Measurements from ENCODE around the gene BCOR. TPM values are rescaled to one million over a fixed set of nuclear protein-coding genes. Genes with fewer than 3 reads are reported as not detected.

The BCOR gene
- total RNA-seq, 2 donors from 2014 or later, result 24.7 to 29.1 TPM

DNA sequence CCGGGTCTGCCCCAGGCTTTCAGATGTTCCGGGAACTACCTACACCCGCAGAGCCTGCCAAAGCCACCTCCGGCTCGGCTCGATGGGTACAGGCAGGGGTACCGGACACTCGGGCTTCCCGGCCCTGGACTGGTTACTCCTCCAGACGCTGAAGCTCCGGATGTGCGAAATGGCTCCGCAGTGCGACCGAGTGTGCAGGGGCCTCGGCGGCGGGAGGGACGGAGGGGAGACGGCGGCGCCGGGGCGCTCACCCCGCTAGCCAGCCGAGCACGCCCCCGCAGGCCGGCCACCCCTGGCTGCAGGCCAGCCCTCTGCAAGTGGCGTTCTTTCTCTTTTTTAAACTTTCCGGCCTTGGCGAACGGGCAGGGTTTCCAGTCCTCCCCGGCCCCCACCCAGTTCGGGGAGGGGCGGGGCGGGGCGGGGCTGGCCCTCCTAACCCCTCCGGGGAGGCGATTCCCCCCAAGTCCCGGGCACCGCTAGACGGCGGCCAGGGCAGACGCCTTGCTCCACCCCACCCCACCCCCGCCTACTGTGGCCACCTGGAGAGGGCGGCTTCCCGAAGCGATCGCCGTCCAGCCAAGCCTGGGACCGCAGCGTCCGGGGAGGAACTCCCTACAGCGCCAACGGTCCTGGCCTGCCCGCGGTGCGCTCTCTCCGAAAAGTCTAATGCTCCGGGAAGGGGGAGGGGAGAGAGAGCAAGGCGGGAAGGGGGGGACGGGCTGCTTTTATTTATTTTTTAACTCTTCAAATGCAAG is 7.5 kb downstream of the BCOR start:
- no peaks in the 10 kb centered on the region for H3K9me3 ChIP-seq (ENCODE audit: control insufficient read depth, low read length, poor library complexity, severe bottlenecking)
- Mint-ChIP-seq H3K4me3 (peak overlapping the region; percentile 88), H3K36me3 (ENCODE audit: low read depth) (no peaks in the 10 kb centered on the region), H3K27ac (no peak overlapping the region), H3K27me3 (no peaks in the 10 kb centered on the region), H3K4me1 (peaks cover 44% of the 10 kb centered on the region)
- DNase-seq (no peak), ATAC-seq (peak; percentile 20)

DNA sequence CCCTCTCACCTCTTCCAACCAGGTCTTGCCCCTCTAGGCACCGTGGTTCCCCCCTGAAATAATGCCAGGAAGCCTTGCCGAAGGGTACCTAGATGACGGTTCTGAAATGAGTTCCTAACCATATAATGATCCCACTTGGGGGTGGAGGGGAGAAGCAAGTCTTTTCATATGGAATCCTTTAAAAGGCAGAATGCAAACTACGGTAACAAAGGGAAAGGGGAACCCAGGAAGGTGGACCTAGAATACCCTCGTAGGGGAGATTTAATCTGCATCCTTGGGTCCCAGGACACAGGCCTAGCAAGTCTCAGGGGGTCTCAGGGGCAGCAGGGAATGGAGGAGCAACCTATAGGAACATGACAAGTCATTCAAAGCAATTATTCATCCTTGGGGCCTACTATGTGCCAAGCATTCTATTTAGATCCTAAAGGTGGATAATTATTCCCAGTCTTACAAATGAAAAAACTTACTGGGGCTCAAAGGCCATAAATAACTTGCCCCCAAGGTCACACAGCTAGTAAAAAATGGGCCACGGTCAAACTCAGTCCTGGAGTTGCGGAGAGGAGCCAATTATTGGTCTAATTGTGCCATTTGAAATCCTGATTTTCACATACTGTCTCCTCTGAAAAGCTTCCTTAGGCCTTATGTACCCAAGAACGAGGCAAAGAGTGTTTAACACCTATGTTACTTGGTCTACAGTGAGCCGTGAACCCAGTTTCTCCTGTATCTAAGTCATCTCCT is 8.8 kb downstream of the BCOR start:
- Mint-ChIP-seq H3K4me3 (peak overlapping the region; percentile 83), H3K4me1 (peaks cover 42% of the 10 kb centered on the region), H3K27me3 (no peaks in the 10 kb centered on the region), H3K27ac (no peak overlapping the region), H3K36me3 (ENCODE audit: low read depth) (no peaks in the 10 kb centered on the region)
- DNase-seq (no peak), ATAC-seq (no peak)
- H3K9me3 ChIP-seq (ENCODE audit: control insufficient read depth, low read length, poor library complexity, severe bottlenecking), result no peaks in the 10 kb centered on the region

DNA sequence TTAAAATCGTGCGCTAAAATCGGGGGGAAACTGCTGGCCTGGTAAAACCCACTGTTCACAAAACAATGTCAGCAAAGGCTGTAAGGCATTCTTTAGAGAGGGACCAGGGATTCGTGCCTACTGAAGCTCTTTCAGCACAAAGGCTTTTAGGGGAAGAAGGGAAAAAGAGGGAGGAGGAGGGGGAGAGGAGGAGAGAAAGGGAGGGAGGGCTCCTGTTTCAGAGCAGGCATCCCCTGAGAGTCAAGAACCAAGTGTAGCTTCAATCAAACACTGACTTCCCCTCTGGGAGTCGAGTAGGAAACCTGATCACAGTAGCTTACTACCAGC is 9.5 kb downstream of the BCOR start:
- Mint-ChIP-seq H3K36me3 (ENCODE audit: low read depth) (no peaks in the 10 kb centered on the region), H3K27ac (no peak overlapping the region), H3K4me3 (no peak overlapping the region), H3K27me3 (no peaks in the 10 kb centered on the region), H3K4me1 (peaks cover 37% of the 10 kb centered on the region)
- DNase-seq (no peak), ATAC-seq (no peak)
- H3K9me3 ChIP-seq (ENCODE audit: control insufficient read depth, low read length, poor library complexity, severe bottlenecking), result no peaks in the 10 kb centered on the region

GRCh38 chrX:40087425-40088298 is 10.1 kb downstream of the BCOR start:
- Mint-ChIP-seq H3K27me3 (no peaks in the 10 kb centered on the region), H3K27ac (no peak overlapping the region)
- ATAC-seq, result no peak

GRCh38 chrX:40086569-40087335 is 11.0 kb downstream of the BCOR start:
- H3K9me3 ChIP-seq (ENCODE audit: control insufficient read depth, low read length, poor library complexity, severe bottlenecking), result no peaks in the 10 kb centered on the region
- H3K4me3 Mint-ChIP-seq, result peak overlapping the region; percentile 55

More at GRCh38 chrX:40087425-40088298, 10.1 kb downstream of the BCOR start:
- no peak for DNase-seq
- H3K36me3 Mint-ChIP-seq (ENCODE audit: low read depth), result no peaks in the 10 kb centered on the region
- H3K9me3 ChIP-seq (ENCODE audit: control insufficient read depth, low read length, poor library complexity, severe bottlenecking), result no peaks in the 10 kb centered on the region
- H3K4me1 Mint-ChIP-seq, result peaks cover 34% of the 10 kb centered on the region
- no peak overlapping the region for H3K4me3 Mint-ChIP-seq

DNA sequence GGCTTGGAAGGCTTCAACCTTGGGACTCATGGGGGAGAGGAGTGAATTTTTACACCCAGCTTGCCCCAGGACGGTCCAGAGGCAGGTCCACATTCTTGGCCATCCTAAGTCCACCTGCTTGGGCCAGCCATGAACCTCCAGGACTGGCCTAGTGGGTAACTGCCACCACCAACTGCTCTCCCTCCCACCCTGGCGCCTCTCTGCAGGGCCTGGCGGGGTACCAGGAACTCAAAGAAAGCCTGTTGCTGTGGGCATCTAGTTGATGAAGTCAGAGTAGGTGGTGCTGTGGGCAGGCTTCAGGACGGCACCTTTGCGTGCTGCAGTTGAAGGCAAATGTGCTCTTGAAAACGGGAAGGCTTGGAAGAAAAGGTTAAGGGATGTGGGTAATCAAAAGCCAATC is 12.0 kb downstream of the BCOR start:
- Mint-ChIP-seq H3K4me1 (peaks cover 27% of the 10 kb centered on the region), H3K27ac (no peak overlapping the region), H3K4me3 (no peak overlapping the region), H3K36me3 (ENCODE audit: low read depth) (no peaks in the 10 kb centered on the region), H3K27me3 (no peaks in the 10 kb centered on the region)
- no peaks in the 10 kb centered on the region for H3K9me3 ChIP-seq (ENCODE audit: control insufficient read depth, low read length, poor library complexity, severe bottlenecking)
- ATAC-seq (peak; percentile 18), DNase-seq (no peak)

More at GRCh38 chrX:40086569-40087335, 11.0 kb downstream of the BCOR start:
- H3K27ac Mint-ChIP-seq, result no peak overlapping the region
- no peaks in the 10 kb centered on the region for H3K27me3 Mint-ChIP-seq
- ATAC-seq (no peak), DNase-seq (no peak)
- H3K36me3 Mint-ChIP-seq (ENCODE audit: low read depth), result no peaks in the 10 kb centered on the region
- peaks cover 30% of the 10 kb centered on the region for H3K4me1 Mint-ChIP-seq

DNA sequence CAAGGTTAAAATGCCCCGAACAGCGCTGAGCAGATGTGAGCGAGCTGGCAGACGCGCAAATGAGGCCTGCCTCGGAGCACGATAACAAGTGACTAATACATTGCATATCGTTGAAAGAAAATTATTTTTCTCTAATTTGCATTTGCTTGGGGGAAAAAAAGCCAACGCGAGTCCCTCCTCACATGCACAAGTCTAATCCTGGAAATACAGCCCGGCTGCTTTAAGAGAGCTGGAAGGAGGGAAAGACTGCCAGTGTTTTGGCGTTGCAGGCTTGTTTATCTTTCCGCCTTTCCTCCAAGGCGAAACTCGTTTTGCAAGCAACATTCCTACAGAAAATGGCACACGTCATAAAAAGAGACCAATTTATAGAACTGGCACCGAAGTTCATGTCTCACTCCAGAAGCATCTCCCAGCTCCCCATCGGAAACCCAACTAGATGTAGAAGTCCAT is 12.6 kb downstream of the BCOR start:
- H3K36me3 Mint-ChIP-seq (ENCODE audit: low read depth), result no peaks in the 10 kb centered on the region
- H3K27me3 Mint-ChIP-seq, result no peaks in the 10 kb centered on the region
- no peaks in the 10 kb centered on the region for H3K9me3 ChIP-seq (ENCODE audit: control insufficient read depth, low read length, poor library complexity, severe bottlenecking)
- DNase-seq, result no peak
- ATAC-seq, result no peak
- peaks cover 27% of the 10 kb centered on the region for H3K4me1 Mint-ChIP-seq
- H3K4me3 Mint-ChIP-seq, result peak overlapping the region; percentile 84
- no peak overlapping the region for H3K27ac Mint-ChIP-seq

DNA sequence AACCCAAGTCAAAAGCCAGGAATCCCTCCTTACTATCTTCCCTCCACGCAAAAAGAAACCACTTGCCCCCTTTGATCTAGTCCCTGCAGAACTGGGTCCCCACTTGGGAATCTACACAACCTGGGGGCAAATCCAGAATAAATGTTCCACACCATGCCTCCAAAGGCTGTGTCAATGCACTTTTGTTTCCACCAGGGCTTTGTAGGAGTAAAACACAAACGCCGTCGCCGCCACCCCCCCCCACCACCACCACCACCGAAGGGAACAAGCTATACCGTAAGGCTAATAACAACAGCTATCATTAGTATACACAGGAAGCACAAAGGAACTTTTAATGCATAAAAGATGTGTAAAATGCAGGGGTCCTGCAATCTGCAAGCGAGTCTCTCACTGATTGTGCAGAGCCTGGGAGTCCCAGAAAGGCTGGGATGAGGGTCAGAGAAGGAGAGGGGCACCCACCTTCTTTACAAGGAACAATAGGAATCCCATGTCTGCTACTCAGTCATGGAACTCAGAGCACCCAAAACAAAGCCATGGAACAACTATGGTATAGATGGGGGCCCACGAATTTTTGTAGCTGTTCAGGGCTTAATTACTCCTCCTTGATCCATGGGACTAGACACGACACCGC is 13.2 kb downstream of the BCOR start:
- Mint-ChIP-seq H3K27ac (no peak overlapping the region), H3K27me3 (no peaks in the 10 kb centered on the region), H3K4me1 (peaks cover 28% of the 10 kb centered on the region), H3K4me3 (peak overlapping the region; percentile 84), H3K36me3 (ENCODE audit: low read depth) (no peaks in the 10 kb centered on the region)
- H3K9me3 ChIP-seq (ENCODE audit: control insufficient read depth, low read length, poor library complexity, severe bottlenecking), result no peaks in the 10 kb centered on the region
- DNase-seq (no peak), ATAC-seq (no peak)

GRCh38 chrX:40083979-40084359 is 13.8 kb downstream of the BCOR start:
- ATAC-seq (peak; percentile 15), DNase-seq (no peak)
- Mint-ChIP-seq H3K4me1 (peaks cover 27% of the 10 kb centered on the region), H3K27ac (peak overlapping the region; percentile 60), H3K4me3 (peak overlapping the region; percentile 84), H3K27me3 (no peaks in the 10 kb centered on the region), H3K36me3 (ENCODE audit: low read depth) (no peaks in the 10 kb centered on the region)
- no peaks in the 10 kb centered on the region for H3K9me3 ChIP-seq (ENCODE audit: control insufficient read depth, low read length, poor library complexity, severe bottlenecking)

- no peaks in the 10 kb centered on the region for H3K9me3 ChIP-seq (ENCODE audit: control insufficient read depth, low read length, poor library complexity, severe bottlenecking)
- DNase-seq, result no peak
- no peaks in the 10 kb centered on the region for H3K36me3 Mint-ChIP-seq (ENCODE audit: low read depth)
- H3K4me3 Mint-ChIP-seq, result peak overlapping the region; percentile 84
- ATAC-seq, result peak; percentile 53
- peaks cover 22% of the 10 kb centered on the region for H3K4me1 Mint-ChIP-seq
- H3K27me3 Mint-ChIP-seq, result no peaks in the 10 kb centered on the region
- H3K27ac Mint-ChIP-seq, result peak overlapping the region; percentile 60
These were observed 14.4 kb downstream of the BCOR start for GRCh38 chrX:40083120-40083978.

- Mint-ChIP-seq H3K4me1 (peaks cover 24% of the 10 kb centered on the region), H3K27ac (no peak overlapping the region), H3K4me3 (no peak overlapping the region), H3K36me3 (ENCODE audit: low read depth) (no peaks in the 10 kb centered on the region), H3K27me3 (no peaks in the 10 kb centered on the region)
- DNase-seq (no peak), ATAC-seq (peak; percentile 23)
- no peaks in the 10 kb centered on the region for H3K9me3 ChIP-seq (ENCODE audit: control insufficient read depth, low read length, poor library complexity, severe bottlenecking)
These were observed 15.2 kb downstream of the BCOR start for GRCh38 chrX:40082447-40083119.
